Endothelial cell of umbilical vein (primary cell): Measurements from ENCODE around the gene SLC25A17. TPM values are rescaled to one million over a fixed set of nuclear protein-coding genes. Genes with fewer than 3 reads are reported as not detected.

Experiments used
- BruUV-seq: library from RNA; stranded (reverse); fragments of 400-500 nt; replicated peaks from 2 replicates; lab custom pipeline; 2021; lab: Mats Ljungman, UMichigan
- CTCF ChIA-PET: fragments of 300-600, 350-600 bp; sonication (Branson Sonifier 250); formaldehyde crosslinking; loops from one replicate; lab custom pipeline; 2021; ENCODE audit warnings: antibody characterized with exemption, inconsistent platforms; lab: Charles Lee
- POLR2A ChIA-PET: fragments of 300-600, 350-600 bp; sonication (Branson Sonifier 250); formaldehyde crosslinking; loops from one replicate; lab custom pipeline; 2021; ENCODE audit warnings: antibody characterized with exemption, inconsistent platforms; lab: Charles Lee
- DNase-seq: peaks from one replicate; pipeline ENCODE4 v3.0.0-alpha.2; 2011; ENCODE audit warnings: low read depth, low spot score
- FAIRE-seq: peaks from 2 replicates; lab custom pipeline; 2011; peaks lifted over from hg19 to GRCh38; lab: Jason Lieb, UNC
- H2AFZ ChIP-seq: 2 replicates; pipeline ENCODE4 v1.6.0; 2012; ENCODE audit warnings: low read depth, low read length, control low read depth, inconsistent platforms
- H3K27ac ChIP-seq: 2 replicates; pipeline ENCODE4 v1.5.1; 2011; ENCODE audit warnings: low read depth, mild to moderate bottlenecking, control low read depth, low read length, moderate library complexity; ENCODE audit not compliant: insufficient read depth
- H3K27me3 ChIP-seq, 2 experiments: 2 replicates each; pipeline versions ENCODE4 v1.6.0 to v1.6.1; 2011; ENCODE audit warnings: low read length in 2 of 2, mixed read lengths in 1 of 2; ENCODE audit not compliant: control insufficient read depth in 2 of 2, insufficient read depth in 2 of 2
- H3K36me3 ChIP-seq, 2 experiments: 2 replicates in 1 of 2; 3 replicates in 1 of 2; pipeline ENCODE4 v1.5.1; 2011; ENCODE audit warnings: low read length in 2 of 2, mild to moderate bottlenecking in 1 of 2, moderate library complexity in 1 of 2; ENCODE audit not compliant: control insufficient read depth in 2 of 2, insufficient read depth in 2 of 2; ENCODE audit errors: extremely low read depth in 1 of 2
- H3K4me1 ChIP-seq: 3 replicates; pipeline ENCODE4 v1.5.1; 2011; ENCODE audit warnings: mild to moderate bottlenecking, low read length; ENCODE audit not compliant: control insufficient read depth, insufficient read depth; ENCODE audit errors: extremely low read depth
- H3K4me2 ChIP-seq: 2 replicates; pipeline ENCODE4 v1.6.1; 2011; ENCODE audit warnings: low read length, control low read depth, mixed read lengths; ENCODE audit not compliant: insufficient read depth
- H3K4me3 ChIP-seq, 3 experiments: fragments of 200-600 bp in 1 of 3; sonication (generic), shearing (Covaris generic) in 1 of 3; replicated peaks in 1 of 3; 2 replicates each; pipeline ENCODE4 v1.5.1; 2011 to 2016; ENCODE audit warnings: control low read depth in 3 of 3, low read length in 3 of 3, mild to moderate bottlenecking in 2 of 3, inconsistent platforms in 1 of 3, low read depth in 1 of 3, moderate library complexity in 1 of 3; ENCODE audit not compliant: insufficient read depth in 1 of 3
- H3K79me2 ChIP-seq: 2 replicates; pipeline ENCODE4 v1.6.0; 2012; ENCODE audit warnings: low read length, inconsistent platforms; ENCODE audit not compliant: control insufficient read depth, insufficient read depth
- H3K9ac ChIP-seq: replicated peaks from 2 replicates; pipeline ENCODE3; 2011; ENCODE audit warnings: low read length, control low read depth; ENCODE audit not compliant: insufficient read depth; ENCODE audit errors: extremely low read depth
- H3K9me1 ChIP-seq: replicated peaks from 3 replicates; pipeline ENCODE4 v1.6.0; 2011; ENCODE audit warnings: mild to moderate bottlenecking, low read length; ENCODE audit not compliant: control insufficient read depth, insufficient read depth; ENCODE audit errors: extremely low read depth
- H3K9me3 ChIP-seq: replicated peaks from 2 replicates; pipeline ENCODE4 v1.5.1; 2012; ENCODE audit warnings: low read length, inconsistent platforms; ENCODE audit not compliant: control insufficient read depth, insufficient read depth
- H4K20me1 ChIP-seq: replicated peaks from 2 replicates; pipeline ENCODE3; 2011; ENCODE audit warnings: mild to moderate bottlenecking, low read length; ENCODE audit not compliant: control insufficient read depth, insufficient read depth; ENCODE audit errors: extremely low read depth
- GATA2 ChIP-seq: IDR thresholded peaks from 2 replicates; pipeline ENCODE4 v1.7.0; 2011; ENCODE audit warnings: low read depth, mild to moderate bottlenecking, moderate library complexity, mixed read lengths, low read length; ENCODE audit not compliant: insufficient read length, insufficient read depth
- JUN ChIP-seq: IDR thresholded peaks from 2 replicates; pipeline ENCODE4 v1.6.1; 2011; ENCODE audit warnings: borderline replicate concordance, low read depth; ENCODE audit not compliant: insufficient read length, insufficient read depth
- MYC ChIP-seq: IDR thresholded peaks from one replicate; pipeline ENCODE4 v1.6.1; 2011; ENCODE audit warnings: mild to moderate bottlenecking, low read depth, low read length
- POLR2AphosphoS5 ChIP-seq: IDR thresholded peaks from 2 replicates; pipeline ENCODE4 v1.6.1; 2012; ENCODE audit warnings: low read depth, mild to moderate bottlenecking, control low read depth, low read length, moderate library complexity; ENCODE audit not compliant: insufficient read depth
- dilution Hi-C: fragments of 300-500 bp; cut with MboI; formaldehyde crosslinking; loops from one replicate; pipeline ENCODE4 v1.15.0; 2019; ENCODE audit warnings: low sequenced_read_pairs; ENCODE audit not compliant: extremely low pct_ligation_motif_present
- intact Hi-C: fragments of 100-400 bp; cut with micrococcal nuclease; formaldehyde crosslinking; loops from one replicate; pipeline ENCODE4 v1.10.0; 2022
- polyA plus RNA-seq, 4 experiments: library from polyadenylated mRNA; depleted of rRNA in 3 of 4; stranded (reverse) in 3 of 4; unstranded in 1 of 4; fragments of >200 nt; gene quantifications; 2 replicates each; pipeline versions ENCODE4 v1.2.1 to v1.2.3, GENCODE V29; 2011 to 2012; ENCODE audit warnings: missing spikeins in 1 of 4
- total RNA-seq: library from RNA; stranded (reverse); gene quantifications from 2 replicates; pipeline ENCODE4 v1.2.3, GENCODE V29; 2021

SLC25A17 gene
- total and polyA plus RNA-seq, 2 donors (not counting 3 experiments of a cell fraction or from before 2014, with no cell fraction given): 12.2 to 25.8 TPM

DNA sequence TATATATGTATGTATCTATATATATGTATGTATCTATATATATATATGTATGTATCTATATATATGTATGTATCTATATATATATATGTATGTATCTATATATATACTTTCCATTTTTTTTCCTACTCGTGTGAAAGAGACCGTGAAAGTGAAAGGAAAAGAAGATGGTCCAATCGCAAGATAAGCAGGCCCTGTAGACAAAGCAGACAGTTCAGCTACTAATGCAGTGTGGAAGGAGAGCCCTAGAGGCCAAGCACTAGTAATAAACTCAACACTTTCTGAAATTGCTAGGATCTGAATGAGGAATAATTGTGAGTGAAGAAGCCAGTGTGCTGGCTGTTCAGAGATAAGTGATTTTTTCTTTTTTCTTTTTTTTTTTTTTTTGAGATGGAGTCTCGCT, 92.6 kb downstream of the SLC25A17 start:
- H3K9me1 ChIP-seq: no peaks in the 10 kb centered on the region
- no TSS peak for BruUV-seq
- no peaks in the 10 kb centered on the region for H3K4me1 ChIP-seq
- FAIRE-seq: no peak
- no peaks in the 10 kb centered on the region for H4K20me1 ChIP-seq
- ChIA-PET CTCF (interaction anchor here (0.6 to 1.4 kb wide), 3 partner anchors 11 to 34 kb away, joined by 3 to 7 read pairs (median 3); no protein-coding TSS in a partner anchor), POLR2A (interaction anchor here (0.7 kb wide), 1 partner anchor 9 kb away, joined by 8 read pairs; no protein-coding TSS in a partner anchor)
- no peak overlapping the region for H3K4me3 ChIP-seq
- H2AFZ ChIP-seq: no peak overlapping the region
- no peaks in the 10 kb centered on the region for H3K27me3 ChIP-seq
- H3K9ac ChIP-seq: no peak overlapping the region
- no peak for TF ChIP-seq MYC
- intact Hi-C loops (no loop called here), dilution Hi-C loops (no loop called here)
- H3K36me3 ChIP-seq: no peaks in the 10 kb centered on the region
- no peaks in the 10 kb centered on the region for H3K79me2 ChIP-seq
- no peak overlapping the region for H3K27ac ChIP-seq
- no peaks in the 10 kb centered on the region for H3K9me3 ChIP-seq
- DNase-seq: no peak
- no peak overlapping the region for H3K4me2 ChIP-seq

DNA sequence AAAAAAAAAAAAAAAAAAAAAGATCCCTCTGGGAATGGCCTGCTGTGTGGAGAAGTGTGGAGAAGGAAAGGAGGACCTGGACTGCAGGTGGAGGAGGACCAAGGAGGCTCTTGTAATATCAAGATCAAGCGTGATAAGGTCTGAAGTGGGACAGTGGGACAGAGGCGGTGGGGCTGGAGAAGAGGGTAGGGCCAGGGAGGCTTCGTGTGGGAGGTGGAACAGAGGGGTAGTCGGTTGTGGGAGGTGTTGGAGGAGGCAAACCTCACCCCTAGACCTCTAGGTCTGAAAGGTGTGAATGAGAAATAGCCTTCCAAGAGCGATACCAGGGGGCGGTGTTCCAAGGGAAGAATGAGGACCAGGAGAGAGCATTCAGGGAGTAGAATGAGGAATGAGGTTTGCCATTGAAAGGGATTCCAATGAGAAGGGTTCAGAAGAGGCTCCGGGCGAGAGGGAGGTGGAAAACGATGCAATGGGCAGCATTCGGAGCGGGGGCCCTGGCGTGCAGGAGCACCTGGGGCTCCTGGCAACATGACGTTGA, 95.7 kb downstream of the SLC25A17 start:
- no peak for DNase-seq
- no peaks in the 10 kb centered on the region for H4K20me1 ChIP-seq
- no peak for FAIRE-seq
- no peak overlapping the region for H2AFZ ChIP-seq
- no peaks in the 10 kb centered on the region for H3K9me1 ChIP-seq
- H3K27ac ChIP-seq: no peak overlapping the region
- no peak overlapping the region for H3K9ac ChIP-seq
- H3K9me3 ChIP-seq: no peaks in the 10 kb centered on the region
- peaks cover 3 to 4% of the 10 kb centered on the region in 2 experiments for H3K27me3 ChIP-seq
- intact Hi-C loops (no loop called here), dilution Hi-C loops (no loop called here)
- TF ChIP-seq JUN (no peak), GATA2 (no peak), POLR2AphosphoS5 (no peak)
- ChIA-PET CTCF (no interaction called here), POLR2A (no interaction called here)
- no peaks in the 10 kb centered on the region for H3K4me1 ChIP-seq
- H3K79me2 ChIP-seq: no peaks in the 10 kb centered on the region
- no TSS peak for BruUV-seq
- H3K4me2 ChIP-seq: no peak overlapping the region
- no peaks in the 10 kb centered on the region for H3K36me3 ChIP-seq
- no peak overlapping the region for H3K4me3 ChIP-seq
